Testis (tissue), 2 donors: ENCODE results near the gene ACTR1B.

Experiments used
- POLR2A ChIP-seq: fragments of 450-650 bp; IDR thresholded peaks from one replicate; pipeline ENCODE4 v1.6.1; 2017; ENCODE audit warnings: antibody characterized with exemption, mild to moderate bottlenecking, moderate library complexity
- TF ChIP-seq, protein P1 (sequence below), 3 experiments: fragments of 450-650 bp in 2 of 3; fragments of 200-600 bp in 1 of 3; sonication (generic) in 1 of 3; IDR thresholded peaks; one replicate each; pipeline ENCODE4 v1.5.1; 2016 to 2019; ENCODE audit warnings: antibody characterized with exemption in 3 of 3, mild to moderate bottlenecking in 2 of 3, moderate library complexity in 1 of 3

GRCh38 chr2:97675430-97676113, 11.7 kb upstream of the ACTR1B start:
- TF ChIP-seq, protein P1, sequence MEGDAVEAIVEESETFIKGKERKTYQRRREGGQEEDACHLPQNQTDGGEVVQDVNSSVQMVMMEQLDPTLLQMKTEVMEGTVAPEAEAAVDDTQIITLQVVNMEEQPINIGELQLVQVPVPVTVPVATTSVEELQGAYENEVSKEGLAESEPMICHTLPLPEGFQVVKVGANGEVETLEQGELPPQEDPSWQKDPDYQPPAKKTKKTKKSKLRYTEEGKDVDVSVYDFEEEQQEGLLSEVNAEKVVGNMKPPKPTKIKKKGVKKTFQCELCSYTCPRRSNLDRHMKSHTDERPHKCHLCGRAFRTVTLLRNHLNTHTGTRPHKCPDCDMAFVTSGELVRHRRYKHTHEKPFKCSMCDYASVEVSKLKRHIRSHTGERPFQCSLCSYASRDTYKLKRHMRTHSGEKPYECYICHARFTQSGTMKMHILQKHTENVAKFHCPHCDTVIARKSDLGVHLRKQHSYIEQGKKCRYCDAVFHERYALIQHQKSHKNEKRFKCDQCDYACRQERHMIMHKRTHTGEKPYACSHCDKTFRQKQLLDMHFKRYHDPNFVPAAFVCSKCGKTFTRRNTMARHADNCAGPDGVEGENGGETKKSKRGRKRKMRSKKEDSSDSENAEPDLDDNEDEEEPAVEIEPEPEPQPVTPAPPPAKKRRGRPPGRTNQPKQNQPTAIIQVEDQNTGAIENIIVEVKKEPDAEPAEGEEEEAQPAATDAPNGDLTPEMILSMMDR (IDR thresholded peaks at IDR 0.05): no peak
- no peak for TF ChIP-seq POLR2A
